ENCODE measurements around the gene TNFAIP8L1.

- TF ChIP-seq, protein P1, sequence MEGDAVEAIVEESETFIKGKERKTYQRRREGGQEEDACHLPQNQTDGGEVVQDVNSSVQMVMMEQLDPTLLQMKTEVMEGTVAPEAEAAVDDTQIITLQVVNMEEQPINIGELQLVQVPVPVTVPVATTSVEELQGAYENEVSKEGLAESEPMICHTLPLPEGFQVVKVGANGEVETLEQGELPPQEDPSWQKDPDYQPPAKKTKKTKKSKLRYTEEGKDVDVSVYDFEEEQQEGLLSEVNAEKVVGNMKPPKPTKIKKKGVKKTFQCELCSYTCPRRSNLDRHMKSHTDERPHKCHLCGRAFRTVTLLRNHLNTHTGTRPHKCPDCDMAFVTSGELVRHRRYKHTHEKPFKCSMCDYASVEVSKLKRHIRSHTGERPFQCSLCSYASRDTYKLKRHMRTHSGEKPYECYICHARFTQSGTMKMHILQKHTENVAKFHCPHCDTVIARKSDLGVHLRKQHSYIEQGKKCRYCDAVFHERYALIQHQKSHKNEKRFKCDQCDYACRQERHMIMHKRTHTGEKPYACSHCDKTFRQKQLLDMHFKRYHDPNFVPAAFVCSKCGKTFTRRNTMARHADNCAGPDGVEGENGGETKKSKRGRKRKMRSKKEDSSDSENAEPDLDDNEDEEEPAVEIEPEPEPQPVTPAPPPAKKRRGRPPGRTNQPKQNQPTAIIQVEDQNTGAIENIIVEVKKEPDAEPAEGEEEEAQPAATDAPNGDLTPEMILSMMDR (conservative IDR thresholded peaks at IDR 0.05 in 1 of 2, IDR thresholded peaks at IDR 0.05 in 1 of 2; ENCODE audit: extremely low read depth in 1 of 2, insufficient read depth in 1 of 2, low read depth in 1 of 2, low read length in 2 of 2): no peak
- no peak for TF ChIP-seq EZH2 (IDR thresholded peaks at IDR 0.05; ENCODE audit: borderline replicate concordance, low read length)
Measured at GRCh38 chr19:4684312-4685095, 45.2 kb downstream of the TNFAIP8L1 start.
